K562 (cell line): ENCODE results near the gene HAUS3. TPM values are rescaled to one million over a fixed set of nuclear protein-coding genes. Genes with fewer than 3 reads are reported as not detected.
A peak's percentile ranks its signal among the peaks of the same experiment; 100 is the strongest.

Experiments
- ATAC-seq: fragments of 200-7000 bp; cut with Tn5 transposase; 3 replicates; pipeline ENCODE4 v1.9.1; 2020; ENCODE audit warnings: moderate library complexity
- BruUV-seq: library from RNA; stranded (reverse); fragments of 400-500 nt; replicated peaks from 2 replicates; lab custom pipeline; 2021; lab: Mats Ljungman, UMichigan
- CTCF ChIA-PET: fragments of 300-600 bp; formaldehyde crosslinking; extraction: SDS; loops from one replicate; lab custom pipeline; 2021; ENCODE audit warnings: low intra/inter-chr PET ratio; lab: Yijun Ruan, JAX
- POLR2A ChIA-PET: fragments of 300-600, 350-650 bp; sonication (Branson Sonifier 250); formaldehyde crosslinking; extraction: SDS; loops from one replicate; lab custom pipeline; 2021; ENCODE audit warnings: antibody characterized with exemption, inconsistent platforms; lab: Yijun Ruan, JAX
- DNase-seq, 4 experiments: peaks; one replicate each; pipeline versions ENCODE4 v3.0.0 to v3.0.0-alpha.2; 2011 to 2018; ENCODE audit warnings: low spot score in 3 of 4, mixed read lengths in 3 of 4; ENCODE audit errors: extremely low read depth in 1 of 4
- FAIRE-seq: peaks from 2 replicates; lab custom pipeline; 2011; peaks lifted over from hg19 to GRCh38; lab: Jason Lieb, UNC
- H2AFZ ChIP-seq: 2 replicates; pipeline ENCODE4 v1.6.0; 2011; ENCODE audit warnings: low read depth, low read length, control low read depth, inconsistent platforms
- H3K27ac ChIP-seq: fragments of 200-600 bp; 3 replicates; pipeline ENCODE4 v1.8.0; 2011; ENCODE audit warnings: low read depth, mild to moderate bottlenecking, control low read depth, inconsistent platforms, low read length, moderate library complexity, mixed read lengths; ENCODE audit errors: extremely low read depth
- H3K27me3 ChIP-seq, 2 experiments: fragments of 300-600 bp in 1 of 2; 2 replicates in 1 of 2; 3 replicates in 1 of 2; pipeline versions ENCODE4 v1.6.0 to v1.8.0; 2011; ENCODE audit warnings: inconsistent platforms in 2 of 2, low read length in 2 of 2, mild to moderate bottlenecking in 1 of 2, mixed read lengths in 1 of 2, moderate library complexity in 1 of 2; ENCODE audit not compliant: control insufficient read depth in 2 of 2, insufficient read depth in 2 of 2
- H3K36me3 ChIP-seq: fragments of 300-600 bp; 3 replicates; pipeline ENCODE4 v1.8.0; 2011; ENCODE audit warnings: mild to moderate bottlenecking, low read length, inconsistent platforms; ENCODE audit not compliant: control insufficient read depth, insufficient read depth
- H3K4me1 ChIP-seq, 2 experiments: fragments of 200-600 bp in 1 of 2; replicated peaks in 1 of 2; 2 replicates in 1 of 2; 3 replicates in 1 of 2; pipeline versions ENCODE4 v1.5.1 to v1.8.0; 2011; ENCODE audit warnings: inconsistent platforms in 2 of 2, low read length in 2 of 2, mild to moderate bottlenecking in 1 of 2, mixed read lengths in 1 of 2, moderate library complexity in 1 of 2; ENCODE audit not compliant: control insufficient read depth in 2 of 2, insufficient read depth in 2 of 2
- H3K4me2 ChIP-seq: 2 replicates; pipeline ENCODE4 v1.6.1; 2011; ENCODE audit warnings: low read length, control low read depth, inconsistent platforms, mixed read lengths; ENCODE audit not compliant: insufficient read depth
- H3K4me3 ChIP-seq: fragments of 200-600 bp; sonication (generic), shearing (Covaris generic); 2 replicates; pipeline ENCODE4 v1.5.1; 2016; ENCODE audit warnings: control low read depth, inconsistent platforms
- H3K79me2 ChIP-seq: fragments of 200-600 bp; 3 replicates; pipeline ENCODE4 v1.8.0; 2011; ENCODE audit warnings: low read length, inconsistent platforms; ENCODE audit not compliant: control insufficient read depth, insufficient read depth
- H3K9ac ChIP-seq, 2 experiments: 2 replicates each; pipeline versions ENCODE4 v1.6.0 to v1.6.1; 2011; ENCODE audit warnings: low read depth in 2 of 2, low read length in 2 of 2, control low read depth in 1 of 2, inconsistent platforms in 1 of 2, mild to moderate bottlenecking in 1 of 2, mixed read lengths in 1 of 2; ENCODE audit not compliant: insufficient read depth in 1 of 2
- H3K9me1 ChIP-seq: one replicate; pipeline ENCODE4 v1.6.0; 2011; ENCODE audit warnings: inconsistent platforms, mild to moderate bottlenecking, low read length, moderate library complexity; ENCODE audit not compliant: control insufficient read depth, insufficient read depth
- H3K9me3 ChIP-seq: replicated peaks from 2 replicates; pipeline ENCODE4 v1.5.1; 2011; ENCODE audit warnings: low read depth, low read length, inconsistent platforms; ENCODE audit not compliant: control insufficient read depth, insufficient read depth
- H4K20me1 ChIP-seq: replicated peaks from 2 replicates; pipeline ENCODE4 v1.6.1; 2011; ENCODE audit warnings: low read length, inconsistent platforms, mixed read lengths; ENCODE audit not compliant: control insufficient read depth, insufficient read depth
- ARID2 ChIP-seq: fragments of 450-650 bp; IDR thresholded peaks from 2 replicates; pipeline ENCODE4 v1.6.1; 2017; ENCODE audit warnings: antibody characterized with exemption, mild to moderate bottlenecking
- BHLHE40 ChIP-seq: IDR thresholded peaks from 2 replicates; pipeline ENCODE4 v1.6.1; 2011; ENCODE audit warnings: low read length, improper control_type of control experiment
- CBX1 ChIP-seq: sonication (generic); IDR thresholded peaks from 2 replicates; pipeline ENCODE4 v1.6.1; 2016; ENCODE audit warnings: antibody characterized with exemption, low read depth, mild to moderate bottlenecking
- FUS ChIP-seq: fragments of 200-400 bp; formaldehyde crosslinking; optimal IDR thresholded peaks from 2 replicates; pipeline ENCODE3; 2017; ENCODE audit warnings: low read depth, low read length
- GATAD2A ChIP-seq: fragments of 450-650 bp; IDR thresholded peaks from 2 replicates; pipeline ENCODE4 v1.6.1; 2017
- L3MBTL2 ChIP-seq: fragments of 450-650 bp; IDR thresholded peaks from 2 replicates; pipeline ENCODE4 v1.6.1; 2016; ENCODE audit warnings: mild to moderate bottlenecking, moderate library complexity
- MEIS2 ChIP-seq: fragments of 450-650 bp; IDR thresholded peaks from 2 replicates; pipeline ENCODE4 v1.6.1; 2014; ENCODE audit warnings: mild to moderate bottlenecking; ENCODE audit not compliant: partially characterized antibody
- PYGO2 ChIP-seq: fragments of 450-650 bp; IDR thresholded peaks from 2 replicates; pipeline ENCODE4 v1.6.1; 2016; ENCODE audit warnings: mild to moderate bottlenecking, missing genetic modification characterization, moderate library complexity, missing compliant biosample characterization
- YY1 ChIP-seq, 3 experiments: IDR thresholded peaks; 2 replicates each; pipeline ENCODE4 v1.6.1; 2011; ENCODE audit warnings: low read length in 2 of 3, mild to moderate bottlenecking in 2 of 3, moderate library complexity in 2 of 3, borderline replicate concordance in 1 of 3, control low read depth in 1 of 3, low read depth in 1 of 3; ENCODE audit not compliant: insufficient read depth in 3 of 3, insufficient replicate concordance in 2 of 3, control insufficient read depth in 1 of 3, insufficient read length in 1 of 3; ENCODE audit errors: extremely low read depth in 1 of 3
- ZFPM2 ChIP-seq: fragments of 250-450 bp; sonication (Bioruptor Pico); IDR thresholded peaks from 2 replicates; pipeline ENCODE4 v1.5.1; 2022; ENCODE audit warnings: mild to moderate bottlenecking
- ZNF24 ChIP-seq: fragments of 450-650 bp; IDR thresholded peaks from 2 replicates; pipeline ENCODE4 v1.6.1; 2016
- ZNF75A ChIP-seq: fragments of 450-650 bp; formaldehyde crosslinking; IDR thresholded peaks from 2 replicates; pipeline ENCODE4 v1.4.0; 2020; ENCODE audit warnings: mild to moderate bottlenecking
- WGBS: fragments of 100-300 bp; shearing (Covaris generic); methylation state at CpG from one replicate; pipeline ENCODE4 v1.1.6; 2016; ENCODE audit warnings: low coverage, mixed read lengths; ENCODE audit not compliant: insufficient coverage; ENCODE audit errors: missing lambda C conversion rate; 5-methylcytosine and 5-hydroxymethylcytosine counted together
- in situ Hi-C: fragments of 300-500 bp; cut with MboI; formaldehyde crosslinking; loops from 4 replicates; pipeline ENCODE4 v1.15.0; 2018; ENCODE audit warnings: inconsistent platforms, mixed read lengths
- intact Hi-C: fragments of 100-400 bp; cut with micrococcal nuclease; formaldehyde crosslinking; loops from 2 replicates; pipeline ENCODE4 v1.14.2; 2022
- polyA plus RNA-seq, 8 experiments: library from polyadenylated mRNA; depleted of rRNA in 4 of 8; stranded (reverse) in 5 of 8; unstranded in 3 of 8; fragments of >200 nt; fragmentation: Nextera tagmentation in 2 of 8; fragmentation: Illumina TruSeq in 1 of 8; extraction: Ambion mirVana in 2 of 8; extraction: Trizol in 1 of 8; gene quantifications; 2 replicates each; pipeline versions ENCODE4 v1.2.1 to v1.2.3, GENCODE V29; 2011 to 2014; ENCODE audit warnings: inconsistent platforms in 1 of 8, missing spikeins in 1 of 8
- total RNA-seq, 7 experiments: library from RNA; depleted of rRNA in 6 of 7; stranded (reverse); fragments of >200 nt in 6 of 7; fragmentation: Illumina TruSeq in 2 of 7; extraction: Trizol in 2 of 7; gene quantifications; 2 replicates each; pipeline versions ENCODE4 v1.2.1 to v1.2.3, GENCODE V29; 2011 to 2021; ENCODE audit warnings: low replicate concordance in 1 of 7
- TF ChIP-seq, protein P1 (sequence below): fragments of 200-800 bp; sonication (Bioruptor generic); IDR thresholded peaks from 2 replicates; pipeline ENCODE4 v1.6.1; 2017; ENCODE audit warnings: missing genetic modification characterization, missing compliant biosample characterization
- TF ChIP-seq, protein P2 (sequence below), 2 experiments: fragments of 450-650 bp; IDR thresholded peaks; 2 replicates each; pipeline ENCODE4 v1.6.1; 2018; ENCODE audit warnings: mild to moderate bottlenecking in 2 of 2, low read depth in 1 of 2; ENCODE audit not compliant: partially characterized antibody in 2 of 2

HAUS3 gene
- total and polyA plus RNA-seq, 9 of the 15 experiments (the other 6 are each of a cell fraction or from before 2014, with no cell fraction given): 8.9 to 25.7 (median 21.5) TPM

DNA sequence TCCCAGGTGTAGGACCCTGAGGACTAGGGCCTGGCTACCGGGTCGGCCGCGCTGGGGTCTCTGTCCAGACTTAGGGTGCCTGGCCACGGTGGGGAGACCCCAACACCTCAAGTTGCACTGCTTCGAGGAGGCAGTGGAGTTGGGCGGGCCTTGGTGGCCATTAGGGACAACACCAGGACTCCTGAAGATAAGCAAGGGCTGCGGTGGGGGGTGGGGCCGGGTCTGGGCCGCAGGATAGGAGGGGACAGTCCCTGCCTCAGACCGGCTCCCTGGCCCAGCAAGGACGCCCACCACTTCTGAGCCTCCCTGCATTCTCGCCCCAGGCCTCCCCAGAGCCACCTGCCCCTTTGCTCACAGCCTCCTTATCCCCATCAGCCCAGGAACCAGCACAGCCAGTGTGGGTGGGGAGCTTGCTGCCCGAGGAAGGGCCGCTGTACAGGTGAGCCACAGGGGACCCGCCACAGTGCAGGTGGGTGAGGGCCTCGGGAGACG is 25.4 kb upstream of the HAUS3 start:
- DNase-seq (peak; percentile 79 to 88 (median 83)), ATAC-seq (peak; percentile 86), FAIRE-seq (peak; percentile 78)
- Histone ChIP-seq H3K27me3 (no peaks in the 10 kb centered on the region), H3K9me1 (no peaks in the 10 kb centered on the region), H3K4me2 (peak overlapping the region; percentile 51), H3K4me1 (peaks cover 15 to 84% of the 10 kb centered on the region in 2 experiments), H3K9me3 (no peaks in the 10 kb centered on the region), H2AFZ (peak overlapping the region; percentile 91), H3K9ac (peak overlapping the region; percentile 58 to 82), H3K79me2 (no peaks in the 10 kb centered on the region), H3K27ac (peak overlapping the region; percentile 67), H3K36me3 (peaks cover 3% of the 10 kb centered on the region; the same call in 1 of the 3 replicates), H4K20me1 (no peaks in the 10 kb centered on the region), H3K4me3 (no peak overlapping the region)
- 32% methylated on average over 11 of the region's 18 CpGs for WGBS
- CTCF ChIA-PET: no interaction called here
- in situ Hi-C loops (no loop called here), intact Hi-C loops (no loop called here)
- POLR2A ChIA-PET: interaction anchor here (0.5 to 1.1 kb wide), 3 partner anchors 10 to 382 kb away, joined by 3 to 5 read pairs (median 4); no protein-coding TSS in a partner anchor
- BruUV-seq: no TSS peak
- TF ChIP-seq CBX1: no peak
- no peak for TF ChIP-seq ZNF24
- TF ChIP-seq ARID2: no peak
- TF ChIP-seq L3MBTL2: peak; percentile 20; the same call in 1 of the 2 replicates
- TF ChIP-seq ZFPM2 (CRISPR knock-in tag): no peak
- TF ChIP-seq BHLHE40: no peak
- no peak for TF ChIP-seq PYGO2 (tag)
- TF ChIP-seq ZNF75A (CRISPR knock-in tag): no peak
- TF ChIP-seq, protein P1, sequence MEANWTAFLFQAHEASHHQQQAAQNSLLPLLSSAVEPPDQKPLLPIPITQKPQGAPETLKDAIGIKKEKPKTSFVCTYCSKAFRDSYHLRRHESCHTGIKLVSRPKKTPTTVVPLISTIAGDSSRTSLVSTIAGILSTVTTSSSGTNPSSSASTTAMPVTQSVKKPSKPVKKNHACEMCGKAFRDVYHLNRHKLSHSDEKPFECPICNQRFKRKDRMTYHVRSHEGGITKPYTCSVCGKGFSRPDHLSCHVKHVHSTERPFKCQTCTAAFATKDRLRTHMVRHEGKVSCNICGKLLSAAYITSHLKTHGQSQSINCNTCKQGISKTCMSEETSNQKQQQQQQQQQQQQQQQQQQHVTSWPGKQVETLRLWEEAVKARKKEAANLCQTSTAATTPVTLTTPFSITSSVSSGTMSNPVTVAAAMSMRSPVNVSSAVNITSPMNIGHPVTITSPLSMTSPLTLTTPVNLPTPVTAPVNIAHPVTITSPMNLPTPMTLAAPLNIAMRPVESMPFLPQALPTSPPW: peak; percentile 69
- TF ChIP-seq, protein P2, sequence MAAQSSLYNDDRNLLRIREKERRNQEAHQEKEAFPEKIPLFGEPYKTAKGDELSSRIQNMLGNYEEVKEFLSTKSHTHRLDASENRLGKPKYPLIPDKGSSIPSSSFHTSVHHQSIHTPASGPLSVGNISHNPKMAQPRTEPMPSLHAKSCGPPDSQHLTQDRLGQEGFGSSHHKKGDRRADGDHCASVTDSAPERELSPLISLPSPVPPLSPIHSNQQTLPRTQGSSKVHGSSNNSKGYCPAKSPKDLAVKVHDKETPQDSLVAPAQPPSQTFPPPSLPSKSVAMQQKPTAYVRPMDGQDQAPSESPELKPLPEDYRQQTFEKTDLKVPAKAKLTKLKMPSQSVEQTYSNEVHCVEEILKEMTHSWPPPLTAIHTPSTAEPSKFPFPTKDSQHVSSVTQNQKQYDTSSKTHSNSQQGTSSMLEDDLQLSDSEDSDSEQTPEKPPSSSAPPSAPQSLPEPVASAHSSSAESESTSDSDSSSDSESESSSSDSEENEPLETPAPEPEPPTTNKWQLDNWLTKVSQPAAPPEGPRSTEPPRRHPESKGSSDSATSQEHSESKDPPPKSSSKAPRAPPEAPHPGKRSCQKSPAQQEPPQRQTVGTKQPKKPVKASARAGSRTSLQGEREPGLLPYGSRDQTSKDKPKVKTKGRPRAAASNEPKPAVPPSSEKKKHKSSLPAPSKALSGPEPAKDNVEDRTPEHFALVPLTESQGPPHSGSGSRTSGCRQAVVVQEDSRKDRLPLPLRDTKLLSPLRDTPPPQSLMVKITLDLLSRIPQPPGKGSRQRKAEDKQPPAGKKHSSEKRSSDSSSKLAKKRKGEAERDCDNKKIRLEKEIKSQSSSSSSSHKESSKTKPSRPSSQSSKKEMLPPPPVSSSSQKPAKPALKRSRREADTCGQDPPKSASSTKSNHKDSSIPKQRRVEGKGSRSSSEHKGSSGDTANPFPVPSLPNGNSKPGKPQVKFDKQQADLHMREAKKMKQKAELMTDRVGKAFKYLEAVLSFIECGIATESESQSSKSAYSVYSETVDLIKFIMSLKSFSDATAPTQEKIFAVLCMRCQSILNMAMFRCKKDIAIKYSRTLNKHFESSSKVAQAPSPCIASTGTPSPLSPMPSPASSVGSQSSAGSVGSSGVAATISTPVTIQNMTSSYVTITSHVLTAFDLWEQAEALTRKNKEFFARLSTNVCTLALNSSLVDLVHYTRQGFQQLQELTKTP (IDR thresholded peaks at IDR 0.05; ENCODE audit: low read depth in 1 of 2, partially characterized antibody in 2 of 2): no peak
- no peak for TF ChIP-seq MEIS2
- TF ChIP-seq YY1 (IDR thresholded peaks at IDR 0.05; ENCODE audit: borderline replicate concordance in 1 of 3, control insufficient read depth in 1 of 3, extremely low read depth in 1 of 3, insufficient read depth in 3 of 3, insufficient read length in 1 of 3, insufficient replicate concordance in 2 of 3, low read depth in 1 of 3, low read length in 2 of 3): peak in 2 of 3 experiments; percentile 57 to 79
- peak; percentile 12; the same call in 1 of the 2 replicates for TF ChIP-seq GATAD2A
- no peak for TF ChIP-seq FUS
